ENCODE results near the gene NAIF1. TPM values are rescaled to one million over a fixed set of nuclear protein-coding genes. Genes with fewer than 3 reads are reported as not detected.

NAIF1 gene
- total RNA-seq, 1 donor from 2014 or later = 13.3 TPM

DNA sequence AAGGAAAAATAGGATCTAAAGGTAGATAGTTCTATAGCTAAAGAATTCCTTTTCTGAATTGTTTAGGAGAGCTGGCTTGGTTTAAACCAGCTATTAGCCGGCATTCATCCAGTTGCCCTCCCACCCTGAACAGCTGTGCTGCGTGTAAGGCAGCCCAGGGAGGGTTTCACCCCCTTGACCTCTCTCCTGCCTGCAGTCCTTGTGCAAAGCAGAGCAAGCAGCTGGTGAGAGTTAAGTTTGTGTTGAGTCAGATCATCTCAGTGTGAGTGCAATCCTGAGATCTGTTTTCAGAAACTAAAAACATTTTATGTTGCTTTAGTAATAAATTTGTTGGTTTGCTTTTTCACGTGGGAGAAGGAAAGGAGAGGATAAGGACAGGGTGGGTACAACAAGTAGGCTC, 13.9 kb upstream of the NAIF1 start:
- Histone ChIP-seq H3K36me3 (no peaks in the 10 kb centered on the region), H3K4me1 (peaks cover 92% of the 10 kb centered on the region), H3K9me3 (no peaks in the 10 kb centered on the region), H3K4me3 (no peak overlapping the region), H3K27me3 (no peaks in the 10 kb centered on the region), H3K27ac (peak overlapping the region; percentile 85)
- intact Hi-C loops (cut with DNase I) = no loop called here
- TF ChIP-seq, protein P1, sequence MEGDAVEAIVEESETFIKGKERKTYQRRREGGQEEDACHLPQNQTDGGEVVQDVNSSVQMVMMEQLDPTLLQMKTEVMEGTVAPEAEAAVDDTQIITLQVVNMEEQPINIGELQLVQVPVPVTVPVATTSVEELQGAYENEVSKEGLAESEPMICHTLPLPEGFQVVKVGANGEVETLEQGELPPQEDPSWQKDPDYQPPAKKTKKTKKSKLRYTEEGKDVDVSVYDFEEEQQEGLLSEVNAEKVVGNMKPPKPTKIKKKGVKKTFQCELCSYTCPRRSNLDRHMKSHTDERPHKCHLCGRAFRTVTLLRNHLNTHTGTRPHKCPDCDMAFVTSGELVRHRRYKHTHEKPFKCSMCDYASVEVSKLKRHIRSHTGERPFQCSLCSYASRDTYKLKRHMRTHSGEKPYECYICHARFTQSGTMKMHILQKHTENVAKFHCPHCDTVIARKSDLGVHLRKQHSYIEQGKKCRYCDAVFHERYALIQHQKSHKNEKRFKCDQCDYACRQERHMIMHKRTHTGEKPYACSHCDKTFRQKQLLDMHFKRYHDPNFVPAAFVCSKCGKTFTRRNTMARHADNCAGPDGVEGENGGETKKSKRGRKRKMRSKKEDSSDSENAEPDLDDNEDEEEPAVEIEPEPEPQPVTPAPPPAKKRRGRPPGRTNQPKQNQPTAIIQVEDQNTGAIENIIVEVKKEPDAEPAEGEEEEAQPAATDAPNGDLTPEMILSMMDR (IDR thresholded peaks at IDR 0.05) = no peak
- peak in 1 of 2 donors; percentile 50 for TF ChIP-seq POLR2AphosphoS5 (IDR thresholded peaks at IDR 0.05; ENCODE audit: insufficient read depth in 1 of 2, low read depth in 1 of 2)
- no peak for TF ChIP-seq POLR2A (IDR thresholded peaks at IDR 0.05)
- peak in 1 of 2 donors; percentile 88 for DNase-seq (ENCODE audit: extremely low spot score in 2 of 2)

GRCh38 chr9:128080206-128080605, 13.1 kb upstream of the NAIF1 start:
- no peak for DNase-seq (ENCODE audit: extremely low spot score in 2 of 2)
- Histone ChIP-seq H3K27ac (peak overlapping the region; percentile 85), H3K4me1 (peaks cover 96% of the 10 kb centered on the region)

DNA sequence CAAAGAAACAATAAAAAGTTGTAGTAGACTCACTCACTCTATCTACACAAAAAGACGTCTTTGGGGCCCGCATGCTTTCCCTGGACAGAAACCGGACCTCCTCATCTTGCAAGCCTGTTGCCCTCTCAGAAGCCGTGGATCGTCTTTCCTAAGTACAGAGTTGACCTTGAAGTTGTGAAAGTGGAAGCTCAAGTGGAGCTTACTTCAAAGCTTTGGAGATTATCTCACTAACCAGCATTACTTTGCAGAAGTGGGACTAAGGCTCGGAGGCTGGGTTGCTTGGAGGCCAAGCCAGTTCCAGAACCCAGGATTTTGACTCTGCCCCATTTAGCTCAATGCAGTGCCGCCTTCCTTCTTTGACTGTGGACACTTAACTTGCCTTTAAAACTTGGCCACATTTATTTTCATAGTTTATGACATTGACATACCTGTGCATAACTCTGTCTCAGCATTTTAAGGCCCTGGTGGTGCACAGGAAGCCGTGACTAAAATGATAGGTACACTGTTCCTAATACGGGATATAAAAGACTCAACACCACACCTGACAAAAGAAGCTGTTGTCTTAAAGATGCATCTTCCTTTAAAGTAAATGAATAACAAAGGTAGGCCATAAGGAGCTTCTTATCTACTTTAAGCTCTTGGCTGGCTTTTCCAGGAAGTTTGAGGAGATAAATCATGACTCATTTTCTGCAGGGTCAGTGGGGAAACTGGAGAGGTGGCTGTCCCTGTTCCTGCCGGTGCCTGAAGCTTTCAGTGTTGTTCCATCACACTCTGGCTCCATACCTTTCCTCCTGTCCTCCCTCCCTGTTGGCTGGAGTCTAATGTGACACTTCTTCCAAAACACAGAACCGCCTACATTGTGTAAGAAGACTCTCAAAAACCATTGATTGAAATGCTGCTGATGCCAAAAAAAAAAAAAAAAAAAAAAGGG, 11.6 kb upstream of the NAIF1 start:
- no peak for DNase-seq (ENCODE audit: extremely low spot score in 2 of 2)
- TF ChIP-seq POLR2A (IDR thresholded peaks at IDR 0.05) = no peak
- TF ChIP-seq POLR2AphosphoS5 (IDR thresholded peaks at IDR 0.05; ENCODE audit: insufficient read depth in 1 of 2, low read depth in 1 of 2) = peak in 1 of 2 donors; percentile 51
- H3K27ac ChIP-seq = peak overlapping the region; percentile 85
- no peak overlapping the region for H3K4me3 ChIP-seq
- H3K27me3 ChIP-seq = no peaks in the 10 kb centered on the region
- no peaks in the 10 kb centered on the region for H3K36me3 ChIP-seq
- intact Hi-C loops (cut with DNase I) = no loop called here
- peaks cover 96% of the 10 kb centered on the region for H3K4me1 ChIP-seq
- no peaks in the 10 kb centered on the region for H3K9me3 ChIP-seq

More at GRCh38 chr9:128080206-128080605, 13.1 kb upstream of the NAIF1 start:
- no peaks in the 10 kb centered on the region for H3K36me3 ChIP-seq
- intact Hi-C loops (cut with DNase I) = no loop called here
- H3K4me3 ChIP-seq = no peak overlapping the region
- no peaks in the 10 kb centered on the region for H3K9me3 ChIP-seq
- TF ChIP-seq, protein P1 (IDR thresholded peaks at IDR 0.05) = no peak
- TF ChIP-seq POLR2AphosphoS5 (IDR thresholded peaks at IDR 0.05; ENCODE audit: insufficient read depth in 1 of 2, low read depth in 1 of 2) (no peak), POLR2A (IDR thresholded peaks at IDR 0.05) (no peak)
- H3K27me3 ChIP-seq = no peaks in the 10 kb centered on the region

DNA sequence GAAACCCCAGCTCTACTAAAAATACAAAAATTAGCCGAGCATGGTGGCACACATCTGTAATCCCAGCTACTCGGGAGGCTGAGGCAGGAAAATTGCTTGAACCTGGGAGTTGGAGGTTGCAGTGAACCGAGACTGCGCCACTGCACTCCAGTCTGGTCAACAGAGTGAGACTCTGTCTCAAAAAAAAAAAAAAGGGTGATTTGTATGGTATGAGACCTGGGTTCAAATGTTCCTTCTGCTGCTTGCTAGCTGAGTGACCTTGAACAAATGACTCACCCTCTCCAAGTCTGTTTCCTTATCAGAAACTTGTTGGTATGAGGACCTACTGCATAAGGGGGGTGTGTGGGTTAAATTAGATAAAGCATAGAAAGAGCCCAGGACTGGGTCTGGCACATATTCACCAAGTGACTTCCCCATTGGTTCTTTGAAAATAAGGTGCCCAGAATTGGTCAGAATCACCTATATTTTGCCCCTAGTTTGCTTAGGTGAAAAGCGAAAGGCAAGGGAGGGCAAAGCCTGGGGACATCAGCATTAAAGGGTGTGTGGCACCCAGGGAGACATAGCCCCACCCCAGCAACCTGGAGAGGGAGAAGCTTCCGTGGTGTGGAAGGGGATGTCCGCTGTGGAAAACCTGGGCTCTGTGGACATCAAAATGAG, 10.9 kb upstream of the NAIF1 start:
- intact Hi-C loops (cut with DNase I) = no loop called here
- H3K27ac ChIP-seq = peak overlapping the region; percentile 85
- H3K36me3 ChIP-seq = no peaks in the 10 kb centered on the region
- peaks cover 100% of the 10 kb centered on the region for H3K4me1 ChIP-seq
- DNase-seq (ENCODE audit: extremely low spot score in 2 of 2) = no peak
- no peaks in the 10 kb centered on the region for H3K27me3 ChIP-seq
- no peak overlapping the region for H3K4me3 ChIP-seq
- no peak for TF ChIP-seq POLR2A (IDR thresholded peaks at IDR 0.05)
- TF ChIP-seq, protein P1 (IDR thresholded peaks at IDR 0.05) = peak in 1 of 3 experiments; percentile 4
- H3K9me3 ChIP-seq = no peaks in the 10 kb centered on the region

DNA sequence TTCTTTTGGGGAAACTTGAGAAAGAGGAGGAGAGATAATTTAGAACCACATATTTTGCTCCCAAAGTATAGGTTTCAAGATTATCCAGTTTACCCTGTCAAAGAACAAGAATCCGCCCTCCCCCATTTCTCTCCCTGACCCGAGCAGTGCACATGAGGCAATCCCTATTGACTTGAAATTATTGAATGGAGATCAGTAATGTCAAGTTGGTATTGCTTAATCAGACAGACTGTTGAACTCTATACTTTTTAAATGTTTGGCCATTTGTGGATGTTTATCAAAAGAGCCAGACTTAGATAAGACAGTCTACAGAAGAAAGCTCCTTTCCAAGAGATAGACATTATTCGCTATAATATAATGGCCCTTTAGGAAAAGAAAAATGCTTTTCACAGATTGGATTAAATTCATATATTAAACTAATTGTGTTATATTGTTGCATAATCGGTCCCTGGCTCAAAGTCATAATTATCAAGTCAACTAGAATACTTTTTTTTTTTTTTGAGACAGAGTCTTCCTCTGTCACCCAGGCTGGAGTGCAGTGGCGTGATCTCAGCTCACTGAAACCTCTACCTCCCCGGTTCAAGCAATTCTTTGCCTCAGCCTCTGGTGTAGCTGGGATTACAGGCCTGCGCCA, 6.2 kb upstream of the NAIF1 start:
- Histone ChIP-seq H3K9me3 (no peaks in the 10 kb centered on the region), H3K27ac (peak overlapping the region; percentile 99), H3K4me3 (no peak overlapping the region), H3K4me1 (peaks cover 74% of the 10 kb centered on the region), H3K27me3 (no peaks in the 10 kb centered on the region), H3K36me3 (no peaks in the 10 kb centered on the region)
- intact Hi-C loops (cut with DNase I) = no loop called here
- TF ChIP-seq POLR2AphosphoS5 (IDR thresholded peaks at IDR 0.05; ENCODE audit: insufficient read depth in 1 of 2, low read depth in 1 of 2) = peak in 1 of 2 donors; percentile 19
- TF ChIP-seq, protein P1 (IDR thresholded peaks at IDR 0.05) = no peak
- TF ChIP-seq POLR2A (IDR thresholded peaks at IDR 0.05) = no peak
- DNase-seq (ENCODE audit: extremely low spot score in 2 of 2) = no peak

Data from vagina (tissue), 2 donors.